Spinal cord (tissue), 10 donors: Measurements from ENCODE around the gene CDK5RAP1. TPM values are rescaled to one million over a fixed set of nuclear protein-coding genes. Genes with fewer than 3 reads are reported as not detected.

Source experiments
- DNase-seq, 6 donors: peaks; one replicate each; pipeline versions ENCODE4 v3.0.0 to v3.0.0-alpha.2; 2013 to 2015; ENCODE audit warnings: low spot score in 6 of 6, low read depth in 4 of 6
- H3K27ac ChIP-seq: one replicate; pipeline ENCODE4 v1.5.1; 2013; ENCODE audit warnings: low read depth, low read length, control low read depth
- H3K27me3 ChIP-seq: one replicate; pipeline ENCODE4 v1.6.1; 2013; ENCODE audit warnings: low read length; ENCODE audit not compliant: control insufficient read depth, insufficient read depth
- H3K36me3 ChIP-seq: one replicate; pipeline ENCODE4 v1.6.1; 2013; ENCODE audit warnings: low read length; ENCODE audit not compliant: control insufficient read depth, insufficient read depth
- H3K4me1 ChIP-seq: one replicate; pipeline ENCODE4 v1.6.1; 2013; ENCODE audit warnings: low read length; ENCODE audit not compliant: control insufficient read depth, insufficient read depth
- H3K4me3 ChIP-seq: one replicate; pipeline ENCODE4 v1.5.1; 2013; ENCODE audit warnings: low read depth, low read length, control low read depth
- H3K9me3 ChIP-seq: one replicate; pipeline ENCODE4 v1.6.1; 2013; ENCODE audit warnings: low read length; ENCODE audit not compliant: control insufficient read depth, insufficient read depth
- WGBS: methylation state at CpG from one replicate; pipeline ENCODE4 v1.1.5; 2013; ENCODE audit warnings: missing lambda C conversion rate; ENCODE audit not compliant: insufficient coverage; 5-methylcytosine and 5-hydroxymethylcytosine counted together
- polyA plus RNA-seq, 2 donors: library from polyadenylated mRNA; unstranded; fragments of 120-200 nt; gene quantifications; one replicate each; pipeline ENCODE4 v1.2.1, GENCODE V29; 2013; ENCODE audit not compliant: insufficient read length in 2 of 2
- total RNA-seq, 2 donors: library from RNA; depleted of rRNA in 1 of 2; stranded (reverse); fragments of 120-200 nt in 1 of 2; fragments of >200 nt in 1 of 2; gene quantifications; one replicate each; pipeline versions ENCODE4 v1.2.3 to v1.2.4, GENCODE V29; 2013 to 2014
- donor health status: healthy.

CDK5RAP1 gene
- total and polyA plus RNA-seq, 4 donors = 24.1 to 45.3 (median 39.3) TPM

DNA sequence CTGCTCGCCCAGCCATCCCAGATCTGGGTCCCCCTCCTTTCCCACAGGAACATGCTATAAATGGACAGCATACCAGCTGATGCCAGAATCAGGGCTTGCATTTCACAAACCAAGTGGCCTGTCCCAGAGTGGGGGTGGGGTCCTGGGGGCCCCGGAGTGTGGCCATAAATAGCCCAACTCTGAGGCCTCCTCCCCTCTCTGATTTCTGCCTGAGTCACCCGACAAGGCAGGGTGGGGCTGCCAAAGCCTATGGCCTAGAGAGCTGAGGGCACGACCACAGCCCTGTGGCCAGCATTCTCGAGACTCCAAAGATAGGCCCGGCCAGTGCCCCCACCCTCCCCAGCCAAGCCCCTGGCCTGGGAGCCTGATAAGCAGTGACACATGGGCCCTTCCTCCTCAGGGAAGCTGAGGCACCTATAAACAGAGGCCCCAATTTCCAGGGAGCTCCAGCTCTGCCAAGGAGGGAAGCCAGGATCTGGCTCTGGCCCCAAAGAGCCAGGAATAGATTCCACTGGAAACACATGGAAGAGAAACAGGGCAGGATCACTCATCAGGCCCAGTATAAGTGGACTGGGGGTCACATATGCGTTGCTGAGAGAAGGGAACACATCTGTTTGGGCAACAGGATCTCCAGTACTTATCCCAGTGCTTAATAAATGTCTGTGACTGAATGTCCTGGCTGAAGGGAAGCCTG is 22.0 kb upstream of the CDK5RAP1 start:
- WGBS = 74% methylated on average over 7 of the region's 7 CpGs
- Histone ChIP-seq H3K4me1 (no peaks in the 10 kb centered on the region), H3K4me3 (no peak overlapping the region), H3K27ac (no peak overlapping the region), H3K36me3 (peaks cover 30% of the 10 kb centered on the region), H3K9me3 (no peaks in the 10 kb centered on the region), H3K27me3 (no peaks in the 10 kb centered on the region)
- DNase-seq = no peak

DNA sequence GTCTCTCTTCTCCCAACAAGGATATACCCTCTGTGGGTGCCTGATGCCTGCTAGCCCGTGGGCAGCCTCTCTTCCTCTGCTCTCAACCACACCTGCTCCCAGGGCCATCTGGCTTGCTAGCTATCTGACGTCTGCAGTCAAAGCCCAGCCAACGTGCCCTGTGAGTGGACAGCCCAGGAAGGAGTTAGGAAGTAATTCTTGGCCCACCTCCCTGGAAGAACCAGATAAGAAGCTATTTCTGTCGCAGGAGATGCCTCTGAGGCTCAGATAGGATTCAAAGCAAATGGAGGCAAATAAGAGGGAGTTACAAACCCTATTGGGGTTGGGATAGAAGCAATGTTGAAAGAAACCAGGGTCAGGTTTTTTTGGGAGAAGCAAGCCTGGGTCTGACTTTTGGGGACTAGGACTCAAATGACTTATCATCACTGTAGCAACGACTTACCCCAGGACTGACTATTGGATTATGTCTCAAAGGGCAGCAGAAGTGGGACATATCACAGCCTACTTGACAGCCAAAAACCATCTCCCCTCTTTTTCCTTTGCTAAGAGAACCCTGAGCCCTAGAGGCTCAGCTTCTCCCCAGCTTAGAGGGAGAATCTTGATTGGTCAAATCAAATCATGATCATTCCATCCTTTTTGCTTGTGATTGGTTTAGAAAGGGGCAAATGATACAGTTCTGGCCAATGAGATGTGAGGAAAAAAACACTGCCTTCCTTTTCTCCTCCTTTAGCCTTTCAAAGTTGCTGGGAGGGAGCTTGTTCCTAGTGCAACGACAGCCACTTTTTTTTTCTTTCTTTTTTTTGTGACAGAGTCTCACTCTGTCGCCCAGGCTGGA is 18.0 kb upstream of the CDK5RAP1 start:
- DNase-seq = no peak
- no peak overlapping the region for H3K27ac ChIP-seq

DNA sequence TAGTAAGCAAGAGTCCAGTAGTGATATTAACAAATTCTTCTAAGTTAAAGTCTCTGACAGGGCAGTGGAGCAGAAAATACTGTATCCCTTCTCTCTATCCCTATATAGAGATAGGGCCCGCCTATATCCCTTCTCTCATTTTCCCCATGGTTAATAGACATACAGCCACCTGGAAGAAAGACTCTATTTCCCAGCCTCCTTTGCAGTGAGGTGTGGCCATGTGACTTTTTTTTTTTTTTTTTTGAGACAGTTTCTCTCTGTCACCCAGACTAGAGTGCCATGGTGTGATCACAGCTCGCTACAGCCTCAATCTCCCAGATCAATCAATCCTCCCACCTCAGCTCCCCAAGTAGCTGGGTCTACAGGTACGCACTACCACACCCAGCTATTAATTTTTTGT is 16.7 kb upstream of the CDK5RAP1 start:
- Histone ChIP-seq H3K9me3 (no peaks in the 10 kb centered on the region), H3K36me3 (peaks cover 31% of the 10 kb centered on the region), H3K4me1 (no peaks in the 10 kb centered on the region), H3K27ac (no peak overlapping the region), H3K27me3 (no peaks in the 10 kb centered on the region), H3K4me3 (no peak overlapping the region)
- WGBS = 100% methylated on average over 2 of the region's 3 CpGs
- no peak for DNase-seq

More for the DNA sequence above, 18.0 kb upstream of the CDK5RAP1 start:
- H3K4me1 ChIP-seq = no peaks in the 10 kb centered on the region
- H3K27me3 ChIP-seq = no peaks in the 10 kb centered on the region
- no peak overlapping the region for H3K4me3 ChIP-seq
- H3K9me3 ChIP-seq = no peaks in the 10 kb centered on the region
- peaks cover 28% of the 10 kb centered on the region for H3K36me3 ChIP-seq
- WGBS = 74% methylated on average over 5 of the region's 7 CpGs

DNA sequence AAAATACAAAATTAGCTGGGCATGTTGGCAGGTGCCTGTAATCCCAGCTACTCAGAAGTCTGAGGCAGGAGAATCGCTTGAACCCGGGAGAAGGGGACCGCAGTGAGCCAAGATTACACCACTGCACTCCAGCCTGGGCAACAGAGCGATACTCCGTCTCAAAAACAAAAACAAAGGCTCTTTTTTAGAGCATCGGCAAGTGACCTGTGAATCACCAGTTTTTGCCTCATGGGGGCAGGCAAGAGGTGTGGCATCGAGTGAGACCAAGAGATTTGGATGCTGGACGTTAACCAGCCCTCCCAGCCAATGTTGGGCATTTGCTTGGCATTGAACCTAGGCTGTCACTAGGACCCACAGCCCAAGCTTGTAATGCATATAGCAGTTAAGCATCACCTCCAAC is 14.6 kb upstream of the CDK5RAP1 start:
- Histone ChIP-seq H3K4me3 (no peak overlapping the region), H3K4me1 (no peaks in the 10 kb centered on the region), H3K9me3 (no peaks in the 10 kb centered on the region), H3K27ac (no peak overlapping the region), H3K27me3 (no peaks in the 10 kb centered on the region), H3K36me3 (peaks cover 47% of the 10 kb centered on the region)
- WGBS = 25% methylated on average over 6 of the region's 8 CpGs
- peak in 2 of 6 donors; percentile 51 to 72 for DNase-seq

DNA sequence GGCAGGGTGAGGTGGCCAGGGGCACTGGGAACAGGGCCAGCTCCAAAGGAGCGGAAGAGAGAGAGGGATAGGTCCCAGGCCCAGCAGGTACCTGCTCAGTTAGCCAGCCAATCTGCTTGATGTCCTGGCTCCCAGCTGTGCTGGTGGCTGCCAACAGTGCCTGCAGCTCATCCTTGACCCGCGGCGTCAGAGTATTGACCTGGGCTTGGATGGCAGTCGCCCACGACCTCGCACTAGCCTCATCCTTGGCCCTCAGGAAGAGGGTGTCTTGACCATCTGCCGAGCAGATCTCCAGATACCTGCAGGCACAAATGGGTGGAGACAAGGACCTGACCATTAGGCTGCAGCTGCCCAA is 11.1 kb upstream of the CDK5RAP1 start:
- Histone ChIP-seq H3K4me1 (no peaks in the 10 kb centered on the region), H3K36me3 (peaks cover 70% of the 10 kb centered on the region), H3K9me3 (peaks cover under 1% of the 10 kb centered on the region), H3K4me3 (no peak overlapping the region), H3K27ac (no peak overlapping the region), H3K27me3 (no peaks in the 10 kb centered on the region)
- WGBS = 90% methylated on average over 8 of the region's 8 CpGs
- no peak for DNase-seq

DNA sequence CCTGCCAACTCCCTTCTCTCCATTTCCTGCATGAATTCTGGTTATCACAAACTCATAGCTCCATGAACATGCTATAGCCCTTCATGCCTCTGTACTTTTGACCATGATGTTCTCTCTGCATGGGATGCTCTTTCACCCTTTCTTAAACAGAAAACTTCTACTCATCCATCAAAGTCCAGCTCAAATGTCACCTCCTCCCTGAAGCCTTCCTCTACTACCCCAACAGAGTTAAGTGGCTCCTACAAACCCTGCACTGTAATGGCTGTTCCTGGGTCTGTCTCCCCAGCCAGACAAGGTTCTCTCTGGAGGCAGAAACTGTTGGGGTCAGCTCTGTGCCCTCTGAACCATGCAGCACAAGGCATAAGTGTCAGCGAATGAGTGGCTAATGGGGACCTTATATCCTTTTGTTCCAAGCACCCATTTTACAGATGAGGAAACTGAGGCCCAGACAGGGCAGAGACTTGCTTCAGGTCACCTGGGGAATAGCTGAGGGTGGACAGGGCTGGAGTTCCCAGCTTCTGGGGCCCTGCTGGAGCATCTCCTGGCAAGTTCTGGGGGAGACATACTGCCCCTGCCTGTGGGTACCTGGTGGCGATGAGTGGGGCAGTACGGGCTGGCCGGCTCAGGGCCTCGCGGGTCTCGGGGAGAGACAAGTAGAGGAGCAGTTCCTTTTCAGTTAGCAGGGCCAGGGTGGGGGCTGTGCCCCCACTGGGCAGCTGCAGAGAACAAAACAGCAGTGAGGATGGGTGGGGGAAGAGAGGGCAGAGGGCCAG is 10.6 kb upstream of the CDK5RAP1 start:
- peaks cover 2% of the 10 kb centered on the region for H3K9me3 ChIP-seq
- H3K4me1 ChIP-seq = no peaks in the 10 kb centered on the region
- no peaks in the 10 kb centered on the region for H3K27me3 ChIP-seq
- H3K36me3 ChIP-seq = peaks cover 73% of the 10 kb centered on the region
- H3K4me3 ChIP-seq = no peak overlapping the region
- 88% methylated on average over 6 of the region's 7 CpGs for WGBS
- H3K27ac ChIP-seq = no peak overlapping the region
- DNase-seq = no peak

DNA sequence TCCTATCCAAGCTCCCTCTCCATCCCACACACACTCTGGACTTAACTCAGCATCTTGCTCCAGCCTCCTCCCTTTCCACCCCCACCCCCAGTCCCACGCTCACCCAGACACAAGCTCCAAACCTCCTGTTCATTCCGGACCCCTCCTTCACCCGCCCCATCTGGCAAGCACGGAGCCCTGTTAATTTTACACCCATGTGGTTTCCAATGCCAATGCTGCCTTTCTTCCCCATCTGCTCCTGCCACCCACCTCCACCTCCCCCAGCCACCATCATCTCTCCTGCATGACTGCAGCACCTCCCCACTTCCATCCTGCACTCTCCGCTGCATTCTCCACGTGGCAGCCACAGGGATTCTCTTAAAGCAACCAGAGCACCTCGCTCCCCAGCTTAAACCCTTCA is 9.9 kb upstream of the CDK5RAP1 start:
- H3K4me3 ChIP-seq = no peak overlapping the region
- no peaks in the 10 kb centered on the region for H3K4me1 ChIP-seq
- DNase-seq = peak in 1 of 6 donors; percentile 68
- H3K36me3 ChIP-seq = peaks cover 80% of the 10 kb centered on the region
- H3K27ac ChIP-seq = no peak overlapping the region
- H3K9me3 ChIP-seq = peaks cover 2% of the 10 kb centered on the region
- H3K27me3 ChIP-seq = no peaks in the 10 kb centered on the region
- 73% methylated on average over 7 of the region's 7 CpGs for WGBS

DNA sequence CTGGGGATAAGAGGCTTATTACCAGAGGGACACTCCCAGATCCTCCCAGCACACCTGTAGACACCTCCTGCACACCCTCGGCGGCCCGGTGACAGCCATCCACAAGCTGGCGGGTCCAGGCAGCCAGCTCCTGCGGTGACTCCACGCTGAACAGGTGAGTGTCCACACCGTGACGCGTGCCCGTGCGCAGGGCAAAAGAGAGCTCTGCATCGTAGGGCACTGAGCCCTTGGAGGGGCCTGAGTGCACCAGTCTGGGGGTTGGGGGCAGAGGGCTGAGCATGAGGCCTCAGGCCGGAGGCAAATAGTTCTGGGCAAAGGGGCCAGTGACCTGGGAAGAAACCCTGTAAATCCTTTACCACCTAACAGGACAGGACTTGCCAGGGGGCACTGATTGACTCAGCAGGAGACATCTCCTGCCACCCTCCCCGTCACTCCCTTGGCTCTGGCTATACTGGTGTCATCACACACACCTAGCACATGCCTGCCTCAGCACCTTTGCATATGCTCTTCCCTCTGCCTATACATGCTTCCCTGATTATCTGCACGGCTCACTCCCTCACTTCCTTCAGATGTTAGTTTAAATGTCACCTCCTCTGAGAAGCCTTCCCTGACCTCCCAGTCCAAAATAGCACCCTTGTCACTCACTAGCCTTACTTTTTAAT is 8.9 kb upstream of the CDK5RAP1 start:
- Histone ChIP-seq H3K27me3 (no peaks in the 10 kb centered on the region), H3K36me3 (peaks cover 83% of the 10 kb centered on the region), H3K4me3 (no peak overlapping the region), H3K27ac (no peak overlapping the region), H3K9me3 (peaks cover 2% of the 10 kb centered on the region), H3K4me1 (no peaks in the 10 kb centered on the region)
- WGBS = 96% methylated on average over 11 of the region's 15 CpGs
- DNase-seq = no peak
